Osteocyte (in vitro differentiated cells): ENCODE results near the gene C1QTNF12. TPM values are rescaled to one million over a fixed set of nuclear protein-coding genes. Genes with fewer than 3 reads are reported as not detected.

ENCODE experiments used
- DNase-seq: peaks from one replicate; pipeline ENCODE4 v3.0.0; 2021; ENCODE audit warnings: mixed read lengths; ENCODE audit not compliant: unreplicated experiment; ENCODE audit errors: extremely low spot score
- H3K27ac Mint-ChIP-seq: one replicate; pipeline ENCODE4 v1.8.0; 2021; ENCODE audit warnings: mild to moderate bottlenecking, mixed read lengths; ENCODE audit not compliant: unreplicated experiment
- H3K27me3 Mint-ChIP-seq: one replicate; pipeline ENCODE4 v1.8.0; 2021; ENCODE audit warnings: mixed read lengths; ENCODE audit not compliant: unreplicated experiment
- H3K36me3 Mint-ChIP-seq: one replicate; pipeline ENCODE4 v1.8.0; 2021; ENCODE audit warnings: mixed read lengths; ENCODE audit not compliant: unreplicated experiment
- H3K4me1 Mint-ChIP-seq: one replicate; pipeline ENCODE4 v1.8.0; 2021; ENCODE audit warnings: mixed read lengths; ENCODE audit not compliant: unreplicated experiment
- H3K4me3 Mint-ChIP-seq: one replicate; pipeline ENCODE4 v1.8.0; 2021; ENCODE audit warnings: mild to moderate bottlenecking, moderate library complexity, mixed read lengths; ENCODE audit not compliant: unreplicated experiment
- H3K9me3 Mint-ChIP-seq: one replicate; pipeline ENCODE4 v1.8.0; 2021; ENCODE audit warnings: mixed read lengths; ENCODE audit not compliant: unreplicated experiment
- total RNA-seq: library from RNA; stranded (reverse); gene quantifications from 2 replicates; pipeline ENCODE4 v1.2.1, GENCODE V29; 2021
- TF ChIP-seq, protein P1 (sequence below): fragments of 200-600 bp; sonication (generic); IDR thresholded peaks from 2 replicates; pipeline ENCODE4 v1.5.0; 2021; ENCODE audit warnings: antibody characterized with exemption, mild to moderate bottlenecking, moderate library complexity

C1QTNF12 gene
- total RNA-seq, 1 donor from 2014 or later = 3.6 TPM

- peaks cover 22% of the 10 kb centered on the region for H3K4me1 Mint-ChIP-seq
- DNase-seq = no peak
- H3K27me3 Mint-ChIP-seq = no peaks in the 10 kb centered on the region
- no peak overlapping the region for H3K4me3 Mint-ChIP-seq
- no peak overlapping the region for H3K27ac Mint-ChIP-seq
- no peaks in the 10 kb centered on the region for H3K9me3 Mint-ChIP-seq
- H3K36me3 Mint-ChIP-seq = no peaks in the 10 kb centered on the region
- TF ChIP-seq, protein P1, sequence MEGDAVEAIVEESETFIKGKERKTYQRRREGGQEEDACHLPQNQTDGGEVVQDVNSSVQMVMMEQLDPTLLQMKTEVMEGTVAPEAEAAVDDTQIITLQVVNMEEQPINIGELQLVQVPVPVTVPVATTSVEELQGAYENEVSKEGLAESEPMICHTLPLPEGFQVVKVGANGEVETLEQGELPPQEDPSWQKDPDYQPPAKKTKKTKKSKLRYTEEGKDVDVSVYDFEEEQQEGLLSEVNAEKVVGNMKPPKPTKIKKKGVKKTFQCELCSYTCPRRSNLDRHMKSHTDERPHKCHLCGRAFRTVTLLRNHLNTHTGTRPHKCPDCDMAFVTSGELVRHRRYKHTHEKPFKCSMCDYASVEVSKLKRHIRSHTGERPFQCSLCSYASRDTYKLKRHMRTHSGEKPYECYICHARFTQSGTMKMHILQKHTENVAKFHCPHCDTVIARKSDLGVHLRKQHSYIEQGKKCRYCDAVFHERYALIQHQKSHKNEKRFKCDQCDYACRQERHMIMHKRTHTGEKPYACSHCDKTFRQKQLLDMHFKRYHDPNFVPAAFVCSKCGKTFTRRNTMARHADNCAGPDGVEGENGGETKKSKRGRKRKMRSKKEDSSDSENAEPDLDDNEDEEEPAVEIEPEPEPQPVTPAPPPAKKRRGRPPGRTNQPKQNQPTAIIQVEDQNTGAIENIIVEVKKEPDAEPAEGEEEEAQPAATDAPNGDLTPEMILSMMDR = no peak
Measured at GRCh38 chr1:1204998-1205768, 41.3 kb downstream of the C1QTNF12 start.

DNA sequence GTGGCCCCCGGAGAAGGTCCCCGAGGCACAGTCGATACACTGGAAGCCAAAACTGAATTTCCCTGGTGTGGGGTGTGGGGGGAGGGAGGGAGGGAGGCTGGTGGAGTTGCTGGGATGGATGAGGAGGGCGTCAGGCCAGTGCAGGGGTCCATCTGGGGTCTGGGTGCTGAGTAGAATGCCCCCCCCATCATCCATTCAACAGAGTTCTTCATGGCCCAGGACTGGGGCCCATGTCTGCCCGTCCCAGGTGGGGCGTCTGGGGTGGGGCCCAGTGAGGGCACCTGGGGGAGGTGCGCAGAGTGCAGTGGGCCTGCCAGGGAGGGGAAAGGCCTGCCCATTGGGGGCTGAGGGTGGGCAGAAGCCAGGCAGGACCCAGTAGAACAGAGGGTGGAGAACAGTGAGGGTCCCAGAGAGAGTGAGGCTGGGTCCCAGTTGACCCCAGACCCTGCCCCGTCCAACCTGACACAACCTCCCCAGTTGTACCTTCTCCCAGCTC lies 42.0 kb downstream of the C1QTNF12 start:
- no peak overlapping the region for H3K4me3 Mint-ChIP-seq
- H3K9me3 Mint-ChIP-seq = no peaks in the 10 kb centered on the region
- peaks cover 16% of the 10 kb centered on the region for H3K4me1 Mint-ChIP-seq
- no peaks in the 10 kb centered on the region for H3K36me3 Mint-ChIP-seq
- no peak overlapping the region for H3K27ac Mint-ChIP-seq
- no peaks in the 10 kb centered on the region for H3K27me3 Mint-ChIP-seq
- no peak for DNase-seq
- TF ChIP-seq, protein P1 = no peak

- Mint-ChIP-seq H3K9me3 (no peaks in the 10 kb centered on the region), H3K4me1 (peaks cover 12% of the 10 kb centered on the region), H3K27ac (no peak overlapping the region), H3K36me3 (no peaks in the 10 kb centered on the region), H3K27me3 (no peaks in the 10 kb centered on the region), H3K4me3 (no peak overlapping the region)
- TF ChIP-seq, protein P1 = no peak
- no peak for DNase-seq
Measured at GRCh38 chr1:1203561-1204424, 42.7 kb downstream of the C1QTNF12 start.

DNA sequence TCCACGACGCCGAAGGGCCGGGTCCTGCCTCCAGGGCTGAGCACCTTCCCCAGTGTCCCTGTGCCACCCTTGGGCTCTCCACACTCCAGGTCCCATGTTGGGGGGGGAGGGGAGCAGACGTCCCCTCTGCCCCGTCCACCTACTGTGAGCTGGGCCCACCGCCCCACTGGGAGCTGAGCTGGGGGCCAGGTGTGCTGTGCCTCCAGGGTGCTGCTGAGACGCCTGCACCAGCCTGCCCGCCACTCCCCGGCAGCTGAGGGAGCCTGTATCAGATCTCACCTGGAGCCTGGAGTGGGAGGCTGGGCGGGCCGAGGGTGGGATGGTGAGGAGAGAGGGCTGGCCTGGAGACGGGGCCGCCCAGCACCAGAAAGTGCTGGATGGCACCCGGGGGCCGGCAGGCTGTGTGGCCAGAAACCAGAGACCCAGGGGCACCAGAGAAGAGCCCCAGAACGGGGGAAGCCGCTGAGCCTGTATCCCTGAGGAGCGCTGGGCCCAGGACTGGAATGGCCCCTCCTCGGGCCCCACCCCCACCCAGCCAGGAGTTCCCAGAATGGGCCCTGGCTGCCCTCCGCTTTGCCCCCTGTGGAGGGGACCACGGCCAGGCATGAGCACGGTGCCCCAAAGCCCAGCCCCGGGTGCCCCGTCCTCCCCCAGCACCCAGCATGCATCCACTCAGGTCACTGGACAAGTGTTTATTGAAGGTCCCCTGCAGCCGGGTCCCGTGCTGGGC lies 43.5 kb downstream of the C1QTNF12 start:
- no peaks in the 10 kb centered on the region for H3K36me3 Mint-ChIP-seq
- H3K9me3 Mint-ChIP-seq = no peaks in the 10 kb centered on the region
- DNase-seq = no peak
- TF ChIP-seq, protein P1 = no peak
- no peak overlapping the region for H3K4me3 Mint-ChIP-seq
- H3K27me3 Mint-ChIP-seq = no peaks in the 10 kb centered on the region
- no peak overlapping the region for H3K27ac Mint-ChIP-seq
- H3K4me1 Mint-ChIP-seq = peaks cover 7% of the 10 kb centered on the region
